Measurements from ENCODE around the gene FAM193A.
"Not testable (repeated sequence)": the region's sequence is repeated elsewhere in the genome, so short reads cannot be mapped to it uniquely, and the experiment has no call there.

FAM193A gene

GRCh38 chr4:2755821-2756690, 219.6 kb downstream of the FAM193A start, which contains the start of gene TNIP2:
Gene TNIP2, minus strand, starts transcription at chr4:2756336. Its CDS starts 47 bp downstream, at chr4:2756289.
- peak; percentile 92 for DNase-seq

GRCh38 chr4:2756691-2757350, 220.4 kb downstream of the FAM193A start:
- DNase-seq, result no peak

GRCh38 chr4:2757426-2757825, 221.0 kb downstream of the FAM193A start:
- DNase-seq, result no peak

GRCh38 chr4:2761035-2761923, 224.8 kb downstream of the FAM193A start:
- peak; percentile 28 for DNase-seq

GRCh38 chr4:2762048-2762447, 225.6 kb downstream of the FAM193A start:
- DNase-seq, result no peak

- not testable (repeated sequence) for DNase-seq
Measured at GRCh38 chr4:2762486-2763370, 226.3 kb downstream of the FAM193A start.

- no peak for DNase-seq
Measured at GRCh38 chr4:2763511-2763967, 227.1 kb downstream of the FAM193A start.

GRCh38 chr4:2765832-2766526, 229.5 kb downstream of the FAM193A start:
- DNase-seq, result no peak

GRCh38 chr4:2767046-2767704, 230.7 kb downstream of the FAM193A start:
- DNase-seq, result no peak

GRCh38 chr4:2767705-2768074, 231.2 kb downstream of the FAM193A start:
- DNase-seq, result no peak

- no peak for DNase-seq
Measured at GRCh38 chr4:2768124-2768523, 231.7 kb downstream of the FAM193A start.

- DNase-seq, result no peak
Measured at GRCh38 chr4:2768921-2769336, 232.5 kb downstream of the FAM193A start.

GRCh38 chr4:2771264-2771663, 234.8 kb downstream of the FAM193A start:
- peak; percentile 65 for DNase-seq

- DNase-seq, result not testable (repeated sequence)
Measured at GRCh38 chr4:2780643-2781042, 244.2 kb downstream of the FAM193A start.

GRCh38 chr4:2781911-2782310, 245.5 kb downstream of the FAM193A start:
- no peak for DNase-seq

Measured in suppressor macrophage treated with lipopolysaccharide for 4 hours (primary cell).